T47D (cell line): ENCODE measurements around the gene ANKH.
"Not testable (repeated sequence)": the region's sequence is repeated elsewhere in the genome, so short reads cannot be mapped to it uniquely, and the experiment has no call there.

Experiments used
- DNase-seq, 2 experiments: peaks; one replicate each; pipeline versions ENCODE4 v3.0.0 to v3.0.0-alpha.2; 2011 to 2012; ENCODE audit warnings: low read depth in 1 of 2, low spot score in 1 of 2
- JUND ChIP-seq: IDR thresholded peaks from 2 replicates; pipeline ENCODE4 v1.6.1; 2012; ENCODE audit warnings: low read depth
- in situ Hi-C: cut with HindIII; loops from 2 replicates; pipeline ENCODE4 v1.10.0; 2016; ENCODE audit warnings: low sequenced_read_pairs, low pct_unique_long_range_greater_than_20kb

The ANKH gene

DNA sequence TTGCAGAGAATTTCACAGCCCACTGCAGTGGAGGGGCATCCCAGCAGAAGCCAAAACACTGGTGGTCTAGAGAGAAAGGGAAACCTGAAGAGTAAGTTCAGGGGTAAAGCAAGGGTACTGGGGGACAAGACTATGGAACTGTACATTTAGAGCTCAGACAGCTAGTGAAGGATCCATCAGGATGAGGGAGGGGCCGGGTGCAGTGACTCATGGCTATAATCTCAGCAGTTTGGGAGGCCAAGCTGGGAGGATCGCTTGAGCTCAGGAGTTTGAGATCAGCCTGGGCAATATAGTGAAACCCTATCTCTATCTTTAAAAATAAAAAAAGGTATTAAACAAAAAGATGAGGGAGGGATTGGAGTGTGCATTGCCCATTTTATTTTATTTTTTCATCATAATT, 7.8 kb upstream of the ANKH start:
- TF ChIP-seq JUND: no peak
- in situ Hi-C loops: no loop called here
- no peak for DNase-seq

DNA sequence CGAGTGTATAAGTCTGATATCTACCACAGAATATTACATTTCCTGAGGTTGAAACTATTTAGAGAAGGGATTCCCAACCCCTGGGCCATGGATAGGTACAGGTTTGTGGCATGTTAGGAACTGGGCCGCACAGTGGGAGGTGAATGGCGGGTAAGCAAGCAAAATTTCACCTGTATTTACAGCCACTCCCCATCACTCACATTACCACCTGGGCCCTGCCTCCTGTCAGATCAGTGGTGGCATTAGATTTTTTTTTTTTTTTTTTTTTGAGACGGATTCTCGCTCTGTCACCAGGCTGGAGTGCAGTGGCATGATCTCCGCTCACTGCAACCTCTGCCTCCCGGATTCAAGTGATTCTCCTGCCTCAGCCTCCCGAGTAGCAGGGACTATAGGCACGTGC, 6.6 kb upstream of the ANKH start:
- DNase-seq, in situ Hi-C loops: not testable (repeated sequence)

DNA sequence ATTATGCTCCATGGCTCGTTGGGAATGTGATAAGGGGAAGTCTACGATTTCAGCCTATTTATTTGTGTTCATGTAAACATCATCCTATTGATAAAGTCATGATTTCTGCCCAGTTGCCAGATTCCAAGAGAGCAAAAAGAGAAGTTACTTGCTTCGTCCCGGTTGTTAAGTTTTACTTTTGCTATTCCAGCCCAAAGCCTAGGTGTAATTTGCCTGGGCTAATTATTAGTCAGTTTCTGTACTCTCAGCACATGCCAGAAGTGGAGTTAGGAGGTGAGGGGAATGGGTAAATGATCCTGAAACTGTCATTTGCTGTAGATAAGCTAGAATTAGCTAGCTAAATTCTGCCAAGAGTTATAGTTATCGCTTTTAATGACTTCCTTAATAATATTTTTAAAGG, 4.5 kb upstream of the ANKH start:
- DNase-seq: no peak
- no peak for TF ChIP-seq JUND
- in situ Hi-C loops: no loop called here

DNA sequence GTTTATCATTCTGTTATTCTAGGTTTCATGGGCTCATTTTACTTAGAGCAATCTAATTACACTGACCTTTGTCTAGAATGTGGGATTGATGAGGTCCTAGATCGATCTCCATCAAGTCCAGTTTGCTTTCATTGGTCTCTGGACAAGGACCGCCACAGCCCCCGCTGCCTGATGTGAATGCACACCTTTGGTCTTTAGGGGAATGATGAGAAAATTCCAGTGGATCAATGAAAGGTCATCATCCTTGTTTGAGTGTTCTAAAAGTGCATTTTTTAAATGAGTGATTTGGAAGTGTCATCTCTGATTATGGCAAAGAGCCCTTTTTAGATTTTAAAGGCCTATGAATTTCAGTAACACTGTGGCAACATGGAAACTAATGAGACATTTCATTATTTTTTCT, 2.2 kb upstream of the ANKH start:
- no peak for DNase-seq
- in situ Hi-C loops: no loop called here
- TF ChIP-seq JUND: no peak

DNA sequence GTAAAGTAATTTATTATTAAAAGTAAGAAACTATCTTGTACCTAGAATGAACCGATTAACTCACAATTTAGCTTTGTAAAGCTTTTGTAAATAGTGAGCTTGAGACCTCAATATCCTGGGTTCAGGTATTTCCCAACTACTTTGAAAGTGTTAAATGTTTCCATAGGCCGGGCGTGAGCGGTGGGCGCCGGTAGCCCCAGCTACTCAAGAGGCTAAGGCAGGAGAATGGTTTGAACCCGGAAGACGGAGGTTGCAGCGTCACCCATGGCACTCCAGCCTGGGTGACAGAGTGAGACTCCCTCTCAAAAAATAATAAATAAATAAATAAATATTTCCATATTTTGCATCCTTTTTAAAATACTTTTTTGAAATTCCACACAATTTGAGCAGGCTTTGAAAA, 1.5 kb upstream of the ANKH start:
- in situ Hi-C loops: no loop called here
- TF ChIP-seq JUND: no peak
- no peak for DNase-seq

DNA sequence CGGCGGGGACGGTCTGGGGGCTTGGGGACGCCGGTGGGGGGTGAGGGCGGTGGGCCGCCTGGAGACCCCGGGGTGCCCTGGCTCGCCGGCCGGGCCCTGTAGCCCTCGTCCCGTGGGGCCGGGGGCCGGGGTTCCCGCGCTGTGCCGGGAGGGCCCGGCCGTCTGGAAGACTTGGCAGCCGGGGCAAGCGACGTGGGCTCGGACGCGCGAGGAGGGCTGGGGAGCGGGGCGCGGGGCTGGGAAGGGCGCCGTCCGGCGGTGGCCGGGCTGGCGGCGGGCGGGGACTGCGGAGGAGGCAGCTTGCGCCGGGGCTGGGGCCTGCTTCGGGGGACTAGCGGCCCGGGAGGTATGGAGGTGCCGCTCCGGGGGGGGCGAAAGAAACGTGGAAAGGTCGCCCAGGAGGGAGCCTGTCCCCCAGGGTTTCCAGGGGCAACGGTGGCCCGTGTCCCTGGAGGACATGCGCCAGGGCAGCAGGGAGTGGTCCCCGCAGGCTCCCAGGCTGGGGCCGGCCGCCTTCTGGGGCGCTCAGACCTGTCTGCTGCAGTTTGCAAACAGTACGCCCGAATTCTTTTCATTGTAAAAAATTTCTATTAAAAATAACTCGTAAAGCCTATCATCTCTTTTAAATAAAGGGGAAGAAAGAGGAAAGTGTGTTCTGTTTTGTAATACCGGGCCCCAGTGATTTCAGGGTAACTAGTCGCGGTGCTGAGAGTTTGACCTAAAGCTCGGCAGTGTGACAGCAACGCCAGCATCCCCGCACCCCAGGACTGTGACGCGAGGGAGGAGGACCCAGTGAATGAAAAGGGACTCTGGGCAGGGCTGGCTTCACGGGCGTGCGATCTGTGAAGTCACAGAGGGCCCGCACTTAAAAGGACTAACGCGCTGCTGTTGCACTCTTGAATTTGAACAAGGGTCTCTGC, 752 bp upstream of the ANKH start:
- DNase-seq: no peak
- in situ Hi-C loops: no loop called here
- TF ChIP-seq JUND: no peak

DNA sequence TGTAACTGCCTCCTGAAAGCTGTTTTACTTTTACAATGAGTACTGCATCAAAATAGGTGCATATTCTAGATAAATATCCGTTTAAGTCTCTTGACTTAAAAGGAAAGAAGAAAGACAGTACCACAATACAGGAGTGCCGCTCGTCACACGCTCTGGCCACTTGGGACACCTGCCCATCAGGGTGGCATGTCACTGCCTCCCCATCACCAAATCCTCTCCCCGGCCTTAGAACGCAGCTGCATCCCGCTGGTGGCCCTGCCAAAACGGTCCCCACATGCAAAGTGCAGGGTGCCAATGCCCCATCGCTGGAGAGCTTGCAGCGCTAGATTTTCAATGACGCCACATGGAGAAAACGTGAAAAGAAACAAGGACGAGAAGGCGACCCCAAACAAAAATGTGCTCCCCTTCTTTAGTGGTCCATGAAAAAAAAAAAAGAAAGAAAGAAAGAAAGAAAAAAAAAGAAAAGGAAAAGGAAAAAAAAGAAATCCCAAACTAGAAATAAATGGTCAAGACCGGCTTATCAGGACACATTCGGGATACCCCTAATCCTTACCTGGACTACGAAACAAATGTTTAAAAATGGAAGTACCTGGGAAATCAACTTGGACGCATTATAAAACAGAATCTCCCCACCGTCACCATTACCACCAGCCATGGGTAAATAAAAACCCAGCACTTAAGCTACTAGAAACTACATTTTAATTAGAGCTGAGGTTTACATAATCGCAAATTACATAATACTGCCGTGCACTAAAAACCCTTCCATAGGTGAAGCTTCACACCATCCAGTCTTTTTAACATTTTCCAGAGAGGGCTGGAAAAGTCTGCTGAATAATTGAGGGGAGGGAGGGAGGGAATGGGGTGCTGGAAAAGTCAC, 1.0 kb downstream of the ANKH start:
- in situ Hi-C loops: no loop called here
- DNase-seq: no peak
- TF ChIP-seq JUND: no peak

DNA sequence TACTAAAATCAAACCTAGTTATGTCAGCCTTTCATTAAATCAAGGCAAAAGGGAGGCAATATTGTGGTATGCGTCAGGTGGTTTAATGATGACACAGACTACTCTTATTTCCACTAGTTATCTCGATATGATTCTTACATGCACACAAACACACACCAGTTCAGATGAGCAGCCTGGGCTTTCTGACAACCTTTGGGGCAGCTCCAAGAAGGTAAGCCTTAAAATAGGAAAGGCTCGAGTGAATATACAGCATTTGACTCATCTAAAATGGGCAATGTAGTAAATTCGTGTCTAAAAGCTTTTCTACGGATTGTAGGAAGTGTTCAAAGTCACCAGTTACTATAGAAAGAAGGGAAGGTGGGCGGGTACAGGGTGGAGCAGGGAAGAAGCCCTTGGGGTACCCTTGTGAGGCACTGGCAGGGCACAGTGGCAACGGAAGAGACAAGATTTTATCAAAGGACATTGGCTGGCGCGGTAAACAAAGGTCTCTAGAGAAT, 1.9 kb downstream of the ANKH start:
- no peak for DNase-seq
- no peak for TF ChIP-seq JUND
- in situ Hi-C loops: no loop called here

DNA sequence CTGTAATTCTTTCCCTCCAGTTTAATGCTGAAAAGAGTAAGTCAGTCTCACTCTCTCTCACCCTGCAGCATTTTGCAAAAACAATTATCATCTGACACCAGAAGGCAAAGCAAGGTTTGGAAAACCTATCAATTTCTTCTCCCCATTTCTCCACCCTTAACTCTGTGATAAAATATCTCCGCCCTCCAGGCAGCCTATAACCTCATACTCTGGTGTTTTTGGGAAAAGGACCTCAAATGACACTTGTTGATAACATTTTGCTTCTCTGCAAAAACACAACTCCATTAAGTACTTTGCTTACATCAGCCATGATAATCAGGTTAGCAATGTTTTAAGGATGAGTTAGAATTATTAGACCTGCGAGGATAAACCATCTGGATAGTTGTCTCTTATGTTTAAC, 2.3 kb downstream of the ANKH start:
- in situ Hi-C loops: no loop called here
- no peak for DNase-seq
- no peak for TF ChIP-seq JUND

DNA sequence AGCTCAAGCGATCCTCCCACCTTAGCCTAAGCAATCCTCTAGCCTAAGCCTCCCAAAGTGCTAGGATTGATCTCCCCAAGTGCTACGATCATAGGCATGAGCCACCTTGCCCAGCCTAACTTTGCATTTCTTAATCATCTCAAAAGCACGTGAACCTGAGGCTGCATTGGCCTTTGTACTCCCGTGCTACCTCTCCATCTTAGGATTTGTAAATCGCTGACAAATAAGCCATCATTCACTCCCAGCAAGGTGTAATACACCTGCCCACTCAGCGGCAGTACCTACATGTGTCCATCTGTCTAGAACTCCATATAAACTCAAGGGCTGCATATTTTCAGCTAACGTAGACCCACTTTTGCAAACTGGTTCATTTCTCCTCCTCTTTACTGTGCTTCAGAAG, 2.8 kb downstream of the ANKH start:
- DNase-seq: no peak
- TF ChIP-seq JUND: no peak
- in situ Hi-C loops: no loop called here

DNA sequence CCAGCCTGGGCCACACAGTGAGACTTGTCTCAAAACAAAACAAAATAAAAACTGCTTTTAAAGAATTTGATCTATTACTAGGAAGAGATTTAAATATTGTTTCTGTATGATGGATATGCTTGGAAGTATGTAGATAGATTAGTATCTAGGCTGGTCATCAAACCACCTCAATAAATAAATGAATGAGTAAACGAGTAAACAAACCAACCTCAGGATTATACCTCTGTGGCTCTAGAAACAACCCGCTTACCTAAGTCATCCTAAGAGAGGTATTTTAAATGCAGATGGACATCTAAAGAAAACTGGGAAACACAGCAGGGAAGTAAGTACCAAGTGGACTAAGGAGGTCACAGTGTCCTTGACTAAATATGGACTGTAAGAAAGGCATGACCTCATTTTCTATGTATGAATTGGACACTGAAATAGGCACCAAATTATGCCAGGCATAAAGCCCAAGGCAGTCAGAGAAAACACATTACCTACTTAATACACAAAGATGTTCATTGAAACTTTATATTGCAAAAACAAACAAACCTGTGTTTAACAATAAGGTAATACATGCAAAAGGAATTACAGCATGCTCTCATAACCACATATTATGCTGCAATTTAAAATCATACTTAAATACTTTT, 7.3 kb downstream of the ANKH start:
- DNase-seq: peak in 1 of 2 experiments; percentile 90
- in situ Hi-C loops: no loop called here
- peak; percentile 45; the same call in 1 of the 2 replicates for TF ChIP-seq JUND

DNA sequence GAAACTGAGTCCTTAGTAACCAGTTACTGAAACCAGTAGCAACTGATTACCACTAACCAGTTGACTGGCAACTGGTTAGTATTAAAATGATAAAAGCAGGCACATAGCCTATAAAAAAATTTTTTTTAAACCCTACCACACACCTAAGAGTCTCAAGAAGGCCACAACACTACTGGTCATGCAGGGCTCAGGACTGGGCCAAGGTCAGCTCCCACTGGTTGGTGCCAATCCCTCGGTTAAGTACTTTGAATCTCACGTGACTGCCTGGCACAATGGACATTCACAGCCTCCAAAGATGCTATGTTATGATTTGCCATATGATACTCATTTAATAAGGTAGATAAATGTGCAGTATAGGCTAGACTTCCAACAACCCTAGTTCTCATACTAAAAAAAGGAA, 8.5 kb downstream of the ANKH start:
- no peak for DNase-seq
- no peak for TF ChIP-seq JUND
- in situ Hi-C loops: no loop called here
